HG03139 (cell line): Measurements from ENCODE around the gene CAPN11.
"Not testable (repeated sequence)": the region's sequence is repeated elsewhere in the genome, so short reads cannot be mapped to it uniquely, and the experiment has no call there.

ENCODE experiments used
- ATAC-seq: cut with Tn5 transposase; IDR thresholded peaks from one replicate; pipeline ENCODE4 v1.9.1; 2021; ENCODE audit not compliant: unreplicated experiment

The CAPN11 gene

DNA sequence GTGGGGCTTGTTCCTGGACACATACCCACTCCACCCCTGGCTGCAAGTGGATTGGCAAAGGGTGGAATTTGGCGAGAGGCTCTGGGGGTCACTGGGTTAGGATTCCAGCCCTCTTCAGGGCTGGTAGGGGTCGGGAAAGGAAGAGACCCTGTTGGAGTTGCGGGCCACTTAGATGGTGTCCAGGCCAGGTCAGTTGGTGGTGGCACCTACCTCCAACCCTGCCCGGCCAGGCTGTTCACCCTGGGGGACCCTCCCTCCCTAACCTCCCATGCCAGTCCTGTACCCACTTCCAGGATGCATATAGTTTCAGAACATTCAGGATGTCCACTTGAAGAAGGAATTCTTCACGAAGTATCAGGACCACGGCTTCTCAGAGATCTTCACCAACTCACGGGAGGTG is 21.0 kb downstream of the CAPN11 start:
- ATAC-seq, result no peak

DNA sequence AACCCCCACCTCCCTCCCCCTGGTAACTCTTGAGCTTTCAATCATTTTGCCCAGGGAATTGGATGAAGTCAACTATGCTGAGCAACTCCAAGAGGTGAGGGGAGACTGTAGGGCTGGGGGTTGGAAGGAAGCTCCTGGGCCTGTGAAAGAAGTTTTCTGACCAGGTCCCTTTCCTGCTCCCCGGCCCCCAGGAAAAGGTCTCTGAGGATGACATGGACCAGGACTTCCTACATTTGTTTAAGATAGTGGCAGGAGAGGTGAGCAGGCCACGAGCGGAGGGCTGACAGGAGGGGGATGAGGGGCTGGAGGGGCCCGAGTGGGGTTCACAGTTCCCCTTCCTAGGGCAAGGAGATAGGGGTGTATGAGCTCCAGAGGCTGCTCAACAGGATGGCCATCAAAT is 21.8 kb downstream of the CAPN11 start:
- ATAC-seq, result no peak

DNA sequence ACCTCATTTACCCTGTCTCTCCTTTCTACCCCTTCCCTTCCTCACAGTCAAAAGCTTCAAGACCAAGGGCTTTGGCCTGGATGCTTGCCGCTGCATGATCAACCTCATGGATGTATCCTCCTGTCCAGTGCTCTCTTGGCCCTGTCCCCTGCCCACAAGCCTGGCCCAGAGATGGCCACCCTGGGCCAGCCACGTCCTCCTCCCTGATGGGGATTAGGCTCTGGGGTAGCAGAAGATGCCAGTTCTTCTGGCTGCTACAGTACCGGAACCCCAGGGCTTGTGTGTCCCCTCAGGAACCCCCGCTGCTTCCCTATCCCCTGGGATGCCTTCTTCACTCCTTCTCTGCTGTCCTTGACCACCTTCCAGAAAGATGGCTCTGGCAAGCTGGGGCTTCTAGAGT is 22.3 kb downstream of the CAPN11 start:
- ATAC-seq, result no peak

DNA sequence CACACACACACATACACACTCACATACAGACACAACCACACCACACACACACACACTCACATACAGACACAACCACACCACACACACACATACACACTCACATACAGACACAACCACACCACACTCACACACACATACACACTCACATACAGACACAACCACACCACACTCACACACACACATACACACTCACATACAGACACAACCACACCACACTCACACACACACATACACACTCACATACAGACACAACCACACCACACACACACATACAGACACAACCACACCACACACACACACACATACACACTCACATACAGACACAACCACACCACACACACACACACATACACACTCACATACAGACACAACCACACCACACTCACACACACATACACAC is 23.2 kb downstream of the CAPN11 start:
- not testable (repeated sequence) for ATAC-seq

DNA sequence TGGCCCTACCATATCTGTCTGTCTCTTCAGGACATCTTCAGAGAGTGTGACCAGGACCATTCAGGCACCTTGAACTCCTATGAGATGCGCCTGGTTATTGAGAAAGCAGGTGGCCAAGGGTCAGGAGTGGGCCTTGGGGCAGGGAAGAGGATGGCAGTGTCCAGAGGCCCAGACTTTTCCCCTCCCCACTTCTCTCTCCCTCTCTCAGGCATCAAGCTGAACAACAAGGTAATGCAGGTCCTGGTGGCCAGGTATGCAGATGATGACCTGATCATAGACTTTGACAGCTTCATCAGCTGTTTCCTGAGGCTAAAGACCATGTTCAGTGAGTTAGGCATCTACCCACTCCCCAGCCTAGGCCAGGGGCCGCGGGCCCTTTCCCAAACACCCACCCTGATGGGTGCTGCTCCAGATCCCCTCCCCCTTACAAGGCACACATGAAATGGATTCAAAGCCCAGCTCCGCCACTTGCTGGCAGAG is 24.3 kb downstream of the CAPN11 start:
- no peak for ATAC-seq

DNA sequence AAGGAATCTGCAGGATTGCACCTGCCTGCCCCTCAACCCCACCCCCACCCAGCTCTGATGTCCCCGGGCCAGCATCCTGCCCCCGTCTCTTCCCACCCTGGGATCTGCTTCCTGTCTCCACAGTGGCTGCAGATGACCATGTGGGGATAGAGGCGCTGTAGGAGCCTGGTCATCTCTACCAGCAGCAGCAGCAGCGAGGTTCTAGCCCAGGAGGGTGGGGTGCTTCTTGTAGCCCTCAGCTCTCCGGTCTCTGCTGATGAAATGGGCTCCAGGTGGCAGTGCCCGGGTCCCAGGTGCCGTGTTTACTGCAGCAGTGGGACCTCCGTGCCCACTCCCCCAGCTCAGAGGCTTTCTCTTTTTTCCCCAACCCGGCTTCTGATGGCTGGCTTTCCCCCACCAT is 25.2 kb downstream of the CAPN11 start:
- no peak for ATAC-seq

DNA sequence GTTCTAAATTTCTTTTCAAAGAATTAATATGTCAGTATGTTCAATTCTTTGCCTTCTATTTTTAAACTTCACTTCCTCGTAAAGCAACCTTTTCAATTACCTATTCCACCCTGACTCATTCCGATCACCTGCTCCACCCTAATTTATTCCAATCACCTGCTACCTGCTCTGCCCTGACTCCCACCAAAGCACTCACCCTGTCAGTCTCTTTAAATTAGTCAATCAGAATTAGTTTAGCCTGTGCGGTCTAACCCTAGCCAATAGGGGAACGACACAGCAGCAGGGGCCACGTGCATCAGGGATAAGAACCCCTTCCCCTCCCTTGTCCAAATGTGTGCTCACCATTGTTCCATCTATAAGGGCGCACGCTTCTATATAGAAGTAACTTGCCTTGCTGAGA is 26.7 kb downstream of the CAPN11 start:
- not testable (repeated sequence) for ATAC-seq

DNA sequence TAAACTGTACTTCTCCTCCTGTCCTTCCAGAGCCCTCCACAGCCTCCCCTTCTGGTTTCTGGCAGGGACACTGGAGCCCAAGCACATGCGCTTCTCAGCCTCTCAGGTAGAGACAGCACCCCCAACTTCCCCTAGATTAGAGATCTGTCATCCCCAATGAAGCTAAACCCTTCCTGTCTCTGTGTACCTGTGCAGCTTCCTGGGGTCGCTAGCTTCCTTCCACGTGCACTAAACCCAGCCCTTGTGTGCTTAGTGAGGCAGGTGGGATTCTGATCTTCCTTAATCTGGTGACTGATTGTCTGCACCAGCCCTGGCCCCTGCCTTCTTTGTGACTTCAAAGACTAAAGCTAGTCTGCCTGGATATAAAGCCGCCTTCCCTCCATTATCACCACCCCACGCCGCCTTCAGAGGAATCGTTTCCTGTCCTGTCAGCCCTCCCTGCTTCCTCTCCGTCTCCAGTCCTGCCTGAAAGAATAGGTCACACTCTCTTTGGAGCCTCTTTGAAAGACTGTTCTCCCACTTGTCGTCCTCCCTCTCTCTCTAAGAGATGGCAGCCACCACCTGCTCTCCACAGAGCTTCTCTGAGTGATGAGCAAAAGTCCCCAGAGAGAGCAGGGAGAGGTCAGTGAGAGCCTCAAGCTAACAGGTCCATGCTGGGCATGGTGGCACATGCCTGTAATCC is 27.5 kb downstream of the CAPN11 start:
- ATAC-seq, result no peak

DNA sequence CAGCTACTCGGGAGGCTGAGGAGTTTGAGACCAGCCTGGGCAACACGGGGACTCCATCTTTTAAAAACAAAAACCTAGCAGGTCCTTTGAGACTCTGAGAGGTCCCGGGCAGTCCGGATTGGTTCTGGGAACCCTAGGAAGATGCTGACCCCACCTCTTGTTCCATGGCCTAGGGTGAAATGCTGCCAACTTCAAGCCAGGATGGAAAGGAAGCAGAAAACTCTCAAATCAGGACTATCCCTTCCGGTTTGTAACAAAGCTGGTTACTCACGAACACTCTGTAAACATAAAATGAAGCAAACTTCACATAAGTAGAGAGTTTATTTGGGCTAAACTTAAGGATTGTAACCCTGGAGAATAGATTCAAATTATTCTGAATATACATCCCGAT is 28.0 kb downstream of the CAPN11 start:
- no peak for ATAC-seq

DNA sequence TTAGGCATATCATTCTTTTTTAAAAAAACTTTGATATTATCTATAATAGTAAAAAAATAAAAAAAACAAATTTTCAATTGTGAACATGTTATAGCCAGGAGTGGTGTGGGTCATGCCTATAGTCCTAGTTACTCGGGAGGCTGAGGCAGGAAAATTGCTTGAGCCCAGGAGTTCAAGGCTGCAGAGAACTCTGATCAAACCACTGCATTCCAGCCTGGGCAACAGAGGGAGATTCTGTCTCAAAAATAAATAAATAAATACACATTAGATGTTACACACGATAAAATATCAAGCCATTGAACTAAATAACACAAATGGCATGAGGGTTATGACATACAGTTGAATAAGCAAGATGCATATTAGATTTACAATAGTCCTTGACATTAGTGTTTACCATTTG is 30.2 kb downstream of the CAPN11 start:
- ATAC-seq, result no peak

DNA sequence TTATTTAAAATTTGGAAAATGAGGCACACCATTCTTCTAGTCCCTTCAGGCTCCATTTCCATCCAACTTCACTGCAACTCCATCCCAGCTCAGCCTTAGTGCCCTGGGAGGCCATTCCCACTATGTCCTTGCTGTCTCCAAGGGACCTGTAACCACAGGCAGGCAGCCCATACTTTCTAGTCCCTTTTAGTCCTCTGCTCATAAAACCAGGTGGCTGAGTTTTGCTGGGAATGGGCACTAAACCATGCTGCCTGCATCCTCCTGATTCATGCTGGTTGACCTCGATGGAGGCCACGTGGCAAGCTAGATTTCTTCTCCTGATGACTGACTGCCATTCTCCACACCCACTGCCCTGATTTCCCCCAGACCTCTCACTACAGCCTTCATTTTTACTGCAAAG is 30.6 kb downstream of the CAPN11 start:
- no peak for ATAC-seq

DNA sequence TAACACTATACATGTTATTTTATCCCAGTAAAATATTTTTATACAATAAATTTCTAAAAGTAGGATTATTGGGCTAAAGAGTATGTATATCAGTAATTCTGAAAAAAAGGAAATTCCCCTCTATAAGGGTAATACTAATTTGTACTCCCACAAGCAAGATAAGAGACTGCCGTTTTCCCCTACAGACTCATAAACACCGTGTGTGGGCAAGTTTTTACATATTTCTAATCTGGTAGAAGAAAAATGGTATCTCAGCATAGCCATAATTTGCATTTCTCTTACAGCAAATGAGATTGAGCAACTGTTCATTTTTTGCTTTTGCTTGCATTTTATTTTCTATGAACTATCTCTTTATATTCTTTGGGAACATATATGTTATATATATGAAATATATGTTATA is 32.1 kb downstream of the CAPN11 start:
- no peak for ATAC-seq

DNA sequence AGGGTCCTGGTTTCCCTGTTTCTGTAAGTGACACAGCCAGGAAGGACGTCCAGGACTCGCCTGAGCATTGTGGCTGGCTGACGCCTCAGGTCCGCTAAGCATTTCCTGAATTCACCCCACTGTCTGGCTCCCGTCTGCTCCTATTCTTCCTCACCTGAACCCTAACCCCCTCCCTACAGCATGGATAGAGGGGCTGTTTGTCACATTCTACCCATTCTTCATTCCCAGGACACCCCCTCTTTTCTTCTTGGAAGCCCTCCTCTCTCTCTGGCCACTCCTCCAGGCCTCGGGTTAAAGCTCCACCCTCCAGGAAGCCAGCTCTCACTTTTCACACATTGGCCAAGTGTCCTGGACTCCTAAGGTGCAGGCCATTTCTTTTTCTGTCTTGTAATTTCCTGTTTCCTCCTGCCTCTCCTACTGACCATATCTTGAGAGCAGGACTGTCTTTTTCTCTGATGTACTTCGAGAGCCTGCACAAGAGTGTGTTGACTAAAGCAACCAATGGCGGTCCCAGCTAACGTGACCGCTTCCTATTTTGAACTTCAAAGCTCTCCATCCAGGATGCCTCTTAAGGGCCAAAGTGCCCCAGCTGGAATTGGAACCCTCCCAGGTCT is 33.9 kb downstream of the CAPN11 start:
- no peak for ATAC-seq

DNA sequence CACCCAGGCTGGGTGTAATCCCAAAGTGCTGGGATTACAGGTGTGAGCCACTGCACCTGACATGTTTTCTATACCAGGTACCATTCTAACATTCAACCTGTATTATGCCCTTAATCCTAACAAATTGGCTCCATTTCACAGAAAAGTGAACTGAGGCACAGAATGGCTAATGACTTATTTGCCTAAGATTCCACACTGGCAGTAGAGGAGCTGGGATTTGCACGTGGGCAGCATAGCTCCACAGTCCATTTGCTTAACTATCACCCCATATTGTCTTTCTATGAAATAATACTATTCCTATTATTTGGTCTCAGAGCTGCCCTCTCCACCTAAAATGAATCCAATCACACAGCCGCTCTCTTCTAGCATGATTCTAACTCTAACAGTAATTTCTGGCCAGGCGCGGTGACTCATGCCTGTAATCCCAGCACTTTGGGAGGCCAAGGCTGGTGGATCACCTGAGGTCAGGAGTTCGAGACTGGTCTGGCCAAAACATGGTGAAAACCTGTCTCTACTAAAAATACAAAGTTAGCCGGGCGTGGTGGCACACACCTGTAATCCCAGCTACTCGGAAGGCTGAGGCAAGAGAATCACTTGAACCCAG is 34.8 kb downstream of the CAPN11 start:
- ATAC-seq, result no peak

DNA sequence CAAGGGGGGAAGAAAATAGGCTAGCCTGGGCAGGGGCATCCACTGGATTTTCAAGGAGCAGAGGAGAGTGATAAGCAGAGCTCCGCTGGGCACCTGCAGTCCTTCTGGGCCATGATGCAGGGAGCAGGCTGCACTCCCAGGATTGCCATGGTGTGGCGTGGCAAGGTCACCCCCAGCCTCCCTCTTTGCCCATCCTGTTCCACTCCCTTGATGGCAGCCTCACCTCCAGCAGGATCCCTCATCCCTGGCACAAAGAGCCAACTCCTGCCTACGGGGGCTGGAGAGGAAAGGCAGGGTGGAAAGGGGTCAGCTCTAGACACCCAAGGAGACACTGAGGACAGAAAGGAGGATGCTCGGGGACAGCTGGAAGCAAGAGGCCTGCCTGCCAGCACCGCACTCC is 35.7 kb downstream of the CAPN11 start:
- no peak for ATAC-seq

DNA sequence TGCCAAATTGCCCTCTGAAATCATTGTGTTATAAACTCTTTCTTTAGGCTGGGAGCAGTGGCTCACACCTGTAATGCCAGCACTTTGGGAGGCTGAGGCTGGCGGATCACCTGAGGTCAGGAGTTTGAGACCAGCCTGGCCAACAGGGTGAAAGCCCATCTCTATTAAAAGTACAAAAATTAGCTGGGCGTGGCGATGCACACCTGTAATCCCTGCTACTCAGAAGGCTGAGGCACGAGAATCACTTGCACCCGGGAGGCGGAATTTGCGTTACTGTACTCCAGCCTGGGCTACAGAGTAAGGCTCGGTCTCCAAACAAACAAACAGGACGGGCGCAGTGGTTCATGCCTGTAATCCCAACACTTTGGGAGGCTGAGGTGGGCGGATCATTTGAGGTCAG is 37.7 kb downstream of the CAPN11 start:
- ATAC-seq, result not testable (repeated sequence)

DNA sequence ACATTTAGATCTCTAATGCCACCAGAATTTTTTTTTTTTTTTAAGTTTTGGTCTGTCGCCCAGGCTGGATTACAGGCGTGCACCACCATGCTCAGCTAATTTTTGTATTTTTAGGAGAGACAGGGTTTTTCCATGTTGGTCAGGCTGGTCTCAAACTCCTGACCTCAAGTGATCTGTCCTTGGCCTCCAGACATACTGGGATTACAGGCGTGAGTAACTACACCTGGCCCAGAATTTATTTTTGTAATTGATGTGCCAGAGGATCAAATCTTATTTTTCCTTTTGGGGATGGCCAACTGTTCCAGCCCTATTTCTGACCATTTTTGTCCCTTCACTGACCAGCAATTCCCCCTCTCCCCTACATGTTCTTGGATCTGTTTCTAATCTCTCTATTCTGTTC is 40.1 kb downstream of the CAPN11 start:
- ATAC-seq, result no peak

DNA sequence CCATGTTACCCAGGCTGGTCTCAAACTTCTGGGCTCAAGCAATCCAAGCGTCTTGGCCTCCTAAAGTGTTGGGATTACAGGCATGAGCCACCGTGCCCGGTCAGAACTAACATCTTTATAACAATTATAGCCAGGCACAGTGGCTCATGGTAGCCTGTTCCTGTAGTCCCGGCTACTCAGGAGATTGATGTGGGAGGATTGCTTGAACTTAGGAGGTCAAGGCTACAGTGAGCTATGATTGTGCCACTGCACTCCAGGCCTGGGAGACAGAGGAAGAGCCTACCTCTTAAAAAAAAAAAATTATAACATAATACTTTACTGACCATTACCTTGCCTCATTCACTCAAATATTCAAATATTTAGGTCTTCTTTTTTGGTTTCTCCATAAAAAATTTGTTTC is 41.3 kb downstream of the CAPN11 start:
- no peak for ATAC-seq

DNA sequence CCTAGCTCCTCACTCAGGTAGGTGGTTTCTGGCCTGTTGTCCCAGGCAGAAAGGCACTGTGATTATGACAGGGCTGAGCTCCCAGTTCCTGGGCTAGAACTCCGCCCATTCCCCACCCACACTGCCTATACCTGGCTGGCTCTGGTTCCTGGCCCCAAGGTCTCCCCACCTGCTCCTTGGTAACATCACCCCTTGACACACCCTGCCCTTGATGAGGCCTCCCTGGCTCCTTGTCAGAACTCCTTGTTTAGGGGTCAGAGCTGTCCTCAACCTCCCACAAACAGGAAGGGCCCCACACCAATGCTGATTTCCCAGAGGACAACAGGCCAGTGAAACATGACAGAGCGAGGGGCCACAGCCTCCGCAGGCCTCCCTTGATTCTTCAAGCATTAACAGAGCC is 42.6 kb downstream of the CAPN11 start:
- no peak for ATAC-seq

DNA sequence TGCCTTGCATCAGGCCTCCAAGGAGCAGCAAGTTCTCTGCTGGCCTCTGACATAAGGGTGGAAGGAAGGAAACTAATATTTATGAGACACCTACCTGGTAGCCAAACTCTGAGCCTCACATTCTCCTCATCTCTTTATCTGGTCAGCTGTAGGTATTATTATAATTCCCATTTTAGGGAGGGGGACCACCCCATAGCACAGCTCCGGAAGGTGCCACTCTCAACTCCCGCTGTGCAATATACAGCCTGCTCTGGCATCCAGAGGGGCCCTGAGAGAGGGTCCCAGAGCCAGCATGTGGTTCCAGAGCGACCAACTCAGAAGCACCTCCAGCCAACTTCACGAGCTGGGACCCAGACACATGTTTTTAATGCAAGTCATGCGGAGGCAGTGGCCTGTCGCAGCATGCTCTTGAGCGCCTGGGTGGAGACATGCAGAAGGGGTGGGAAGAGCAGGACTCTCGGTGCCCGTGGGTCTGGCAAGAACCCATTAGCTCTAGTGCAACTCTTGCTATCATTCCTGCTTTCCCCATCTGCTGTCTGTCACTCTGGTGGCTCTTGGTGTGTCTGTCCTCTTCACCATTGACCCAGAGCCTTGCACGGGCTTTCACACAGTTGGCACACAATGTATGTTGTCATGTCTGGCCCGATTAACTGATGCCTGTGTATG is 43.2 kb downstream of the CAPN11 start:
- no peak for ATAC-seq

DNA sequence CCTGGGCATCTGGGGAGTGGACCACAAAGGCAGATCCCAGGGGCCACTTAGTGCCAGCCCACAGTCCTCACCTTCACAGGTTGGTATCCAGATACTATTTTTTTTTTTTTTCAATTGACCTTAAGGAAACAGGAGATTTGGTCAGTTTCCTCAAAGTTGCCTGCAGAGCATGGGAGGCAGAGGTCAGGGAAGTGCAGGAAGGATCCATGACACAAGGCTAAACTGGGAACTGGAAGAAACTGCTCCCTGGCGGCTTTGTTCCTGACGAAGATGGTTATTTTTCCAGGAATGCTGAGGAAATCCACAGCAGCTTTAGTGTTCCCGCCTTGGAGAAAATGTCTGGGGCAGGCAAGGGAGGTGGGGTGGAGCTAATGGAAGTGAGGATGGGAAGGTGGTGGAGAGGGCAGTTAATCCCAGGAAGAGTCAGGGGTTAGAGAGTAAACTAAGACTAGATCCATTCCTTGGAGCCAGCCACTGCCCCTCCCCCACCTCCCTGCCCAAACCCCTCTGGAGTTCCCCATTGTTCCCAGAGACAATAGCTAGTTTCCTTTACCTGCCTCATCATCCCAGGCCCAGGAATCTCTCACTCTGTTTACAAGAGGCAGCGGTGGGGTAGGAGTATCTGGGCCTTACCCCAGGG is 43.8 kb downstream of the CAPN11 start:
- no peak for ATAC-seq
